OCI-LY3 (cell line): Measurements from ENCODE around the gene SEMA5B.

Experiments used
- EZH2phosphoT487 ChIP-seq: fragments of 200-600 bp; shearing (Covaris generic); IDR thresholded peaks from 2 replicates; pipeline ENCODE4 v1.6.1; 2018; ENCODE audit warnings: antibody characterized with exemption, mixed run types, low read depth
- TF ChIP-seq, protein P1 (sequence below): fragments of 200-600, 300-600 bp; sonication (generic); IDR thresholded peaks from 2 replicates; pipeline ENCODE4 v1.5.1; 2014; ENCODE audit warnings: antibody characterized with exemption, low read length, low read depth

DNA sequence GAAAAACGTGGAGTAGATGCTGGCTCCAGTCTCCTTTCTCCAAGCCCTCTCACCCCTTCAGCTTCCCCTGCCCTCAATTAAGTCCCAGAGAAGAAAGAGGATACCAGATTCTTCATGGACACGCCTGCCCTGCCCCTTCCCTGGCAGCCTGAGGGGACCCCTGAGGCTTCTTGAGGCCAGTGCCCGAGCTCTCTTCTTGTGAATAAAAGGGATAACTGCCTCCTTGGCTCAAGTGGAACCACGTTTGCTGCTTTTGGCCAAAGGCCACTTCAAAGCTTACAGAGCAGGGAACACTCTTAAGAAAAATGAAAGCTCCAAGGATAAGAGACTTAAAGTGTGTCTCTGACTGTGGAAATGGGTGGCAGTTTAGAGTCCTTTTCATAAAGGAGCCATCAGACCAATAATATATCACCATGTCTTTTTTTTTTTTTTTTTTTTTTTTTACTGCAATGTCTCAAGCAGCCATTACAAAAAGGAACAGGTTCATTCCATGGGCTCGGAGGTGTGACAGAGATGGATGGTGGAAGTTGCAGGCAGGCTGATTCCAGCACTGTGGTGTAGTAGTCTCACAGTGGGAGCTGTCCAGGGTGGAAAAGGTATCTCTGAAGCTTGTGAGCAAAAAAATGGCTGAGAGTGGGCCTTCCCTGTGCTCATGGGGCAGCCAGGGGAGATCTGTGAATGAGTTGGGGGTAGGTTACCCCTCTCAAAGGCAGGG lies 108.8 kb downstream of the SEMA5B start:
- TF ChIP-seq, protein P1, sequence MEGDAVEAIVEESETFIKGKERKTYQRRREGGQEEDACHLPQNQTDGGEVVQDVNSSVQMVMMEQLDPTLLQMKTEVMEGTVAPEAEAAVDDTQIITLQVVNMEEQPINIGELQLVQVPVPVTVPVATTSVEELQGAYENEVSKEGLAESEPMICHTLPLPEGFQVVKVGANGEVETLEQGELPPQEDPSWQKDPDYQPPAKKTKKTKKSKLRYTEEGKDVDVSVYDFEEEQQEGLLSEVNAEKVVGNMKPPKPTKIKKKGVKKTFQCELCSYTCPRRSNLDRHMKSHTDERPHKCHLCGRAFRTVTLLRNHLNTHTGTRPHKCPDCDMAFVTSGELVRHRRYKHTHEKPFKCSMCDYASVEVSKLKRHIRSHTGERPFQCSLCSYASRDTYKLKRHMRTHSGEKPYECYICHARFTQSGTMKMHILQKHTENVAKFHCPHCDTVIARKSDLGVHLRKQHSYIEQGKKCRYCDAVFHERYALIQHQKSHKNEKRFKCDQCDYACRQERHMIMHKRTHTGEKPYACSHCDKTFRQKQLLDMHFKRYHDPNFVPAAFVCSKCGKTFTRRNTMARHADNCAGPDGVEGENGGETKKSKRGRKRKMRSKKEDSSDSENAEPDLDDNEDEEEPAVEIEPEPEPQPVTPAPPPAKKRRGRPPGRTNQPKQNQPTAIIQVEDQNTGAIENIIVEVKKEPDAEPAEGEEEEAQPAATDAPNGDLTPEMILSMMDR: no peak
- no peak for TF ChIP-seq EZH2phosphoT487
